Transverse colon (tissue), 4 donors: ENCODE data around the gene UBE2L6. TPM values are rescaled to one million over a fixed set of nuclear protein-coding genes. Genes with fewer than 3 reads are reported as not detected.
A peak's percentile ranks its signal among the peaks of the same experiment; 100 is the strongest.

ENCODE experiments used
- DNase-seq: peaks from one replicate; pipeline ENCODE4 v3.0.0-alpha.2; 2019
- H3K27ac ChIP-seq, 4 donors: fragments of 200-600 bp; sonication (generic); 2 replicates each; pipeline ENCODE4 v1.5.1; 2016 to 2018; ENCODE audit warnings: inconsistent platforms in 4 of 4
- H3K27me3 ChIP-seq: fragments of 200-600 bp; sonication (generic); 2 replicates; pipeline ENCODE4 v1.5.1; 2017; ENCODE audit warnings: inconsistent platforms
- H3K36me3 ChIP-seq, 4 donors: fragments of 200-600 bp; sonication (generic); 2 replicates each; pipeline ENCODE4 v1.5.1; 2017 to 2019; ENCODE audit warnings: inconsistent platforms in 4 of 4
- H3K4me1 ChIP-seq, 4 donors: fragments of 200-600 bp; sonication (generic); 2 replicates each; pipeline ENCODE4 v1.5.1; 2017 to 2020; ENCODE audit warnings: inconsistent platforms in 4 of 4
- H3K4me3 ChIP-seq, 4 donors: fragments of 200-600 bp; sonication (generic); 1 replicate in 1 of 4; 2 replicates in 3 of 4; pipeline versions ENCODE4 v1.5.1 to v1.6.1; 2017 to 2019; ENCODE audit warnings: inconsistent platforms in 4 of 4
- H3K9me3 ChIP-seq, 2 donors: fragments of 200-600 bp; sonication (generic); 2 replicates each; pipeline ENCODE4 v1.5.1; 2017 to 2019; ENCODE audit warnings: inconsistent platforms in 2 of 2
- EP300 ChIP-seq: sonication (generic); formaldehyde crosslinking; IDR thresholded peaks from one replicate; pipeline ENCODE4 v1.6.1; 2017; ENCODE audit warnings: antibody characterized with exemption, low read depth
- POLR2A ChIP-seq: fragments of 450-650 bp; IDR thresholded peaks from one replicate; pipeline ENCODE4 v1.6.1; 2016; ENCODE audit warnings: antibody characterized with exemption, mild to moderate bottlenecking, moderate library complexity
- POLR2AphosphoS5 ChIP-seq, 3 donors: sonication (generic); formaldehyde crosslinking; IDR thresholded peaks; one replicate each; pipeline ENCODE4 v1.6.1; 2016; ENCODE audit warnings: antibody characterized with exemption in 3 of 3
- WGBS, 2 donors: methylation state at CpG; one replicate each; pipeline ENCODE4 v1.1.5; 2018; ENCODE audit warnings: low coverage in 1 of 2; 5-methylcytosine and 5-hydroxymethylcytosine counted together
- in situ Hi-C, 4 donors: fragments of 200-750 bp; cut with MboI; loops; one replicate each; pipeline versions ENCODE4 v1.15.0 to v1.15.1; 2017; ENCODE audit warnings: low sequenced_read_pairs in 3 of 4, low pct_ligation_motif_present in 1 of 4, low pct_unique_long_range_greater_than_20kb in 1 of 4
- intact Hi-C: fragments of 100-400 bp; cut with DNase I; formaldehyde crosslinking; loops from one replicate; pipeline ENCODE4 v1.15.1; 2023; ENCODE audit warnings: low total_unique reads
- total RNA-seq, 4 donors: library from RNA; depleted of rRNA; stranded (reverse); fragments of >200 nt; gene quantifications; one replicate each; pipeline ENCODE4 v1.1.0, GENCODE V29; 2016
- TF ChIP-seq, protein P1 (sequence below), 5 experiments: fragments of 200-600 bp in 3 of 5; fragments of 450-650 bp in 2 of 5; sonication (generic) in 3 of 5; IDR thresholded peaks; 1 replicate in 2 of 5; 2 replicates in 3 of 5; pipeline ENCODE4 v1.5.1; 2016 to 2017; ENCODE audit warnings: antibody characterized with exemption in 5 of 5, inconsistent platforms in 3 of 5, mild to moderate bottlenecking in 2 of 5, moderate library complexity in 1 of 5

Gene UBE2L6
- total RNA-seq, 4 donors from 2014 or later = 15.3 to 24.3 (median 20.6) TPM

DNA sequence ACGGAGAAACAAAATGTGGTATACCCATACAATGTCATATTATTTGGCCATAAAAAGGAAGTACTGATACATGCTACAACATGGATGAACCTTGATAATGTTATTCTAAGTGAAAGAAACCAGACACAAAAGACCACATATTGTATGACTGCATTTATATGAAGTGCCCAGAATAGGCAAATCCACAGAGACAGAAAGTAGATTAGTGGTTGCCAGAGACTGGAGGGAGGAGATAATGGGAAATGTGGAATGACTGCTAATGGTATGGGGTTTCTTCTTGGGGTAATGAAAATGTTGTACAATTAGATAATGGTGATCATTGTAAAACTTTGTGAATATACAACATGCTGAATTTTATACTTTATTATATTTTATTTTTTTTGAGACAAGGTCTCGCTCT, 46.4 kb downstream of the UBE2L6 start:
- in situ Hi-C loops = loop anchor here in 1 of 4 donors (10.0 kb wide), 1 partner anchor 66 kb away; no protein-coding TSS in a partner anchor
- H3K4me3 ChIP-seq = no peak overlapping the region
- no peaks in the 10 kb centered on the region for H3K36me3 ChIP-seq
- peaks cover 0 to 3% (median under 1%) of the 10 kb centered on the region in 4 donors for H3K4me1 ChIP-seq
- no peak overlapping the region for H3K27ac ChIP-seq
- no peak for DNase-seq
- TF ChIP-seq EP300 (no peak), POLR2A (no peak), POLR2AphosphoS5 (IDR thresholded peaks at IDR 0.05) (no peak)
- TF ChIP-seq, protein P1, sequence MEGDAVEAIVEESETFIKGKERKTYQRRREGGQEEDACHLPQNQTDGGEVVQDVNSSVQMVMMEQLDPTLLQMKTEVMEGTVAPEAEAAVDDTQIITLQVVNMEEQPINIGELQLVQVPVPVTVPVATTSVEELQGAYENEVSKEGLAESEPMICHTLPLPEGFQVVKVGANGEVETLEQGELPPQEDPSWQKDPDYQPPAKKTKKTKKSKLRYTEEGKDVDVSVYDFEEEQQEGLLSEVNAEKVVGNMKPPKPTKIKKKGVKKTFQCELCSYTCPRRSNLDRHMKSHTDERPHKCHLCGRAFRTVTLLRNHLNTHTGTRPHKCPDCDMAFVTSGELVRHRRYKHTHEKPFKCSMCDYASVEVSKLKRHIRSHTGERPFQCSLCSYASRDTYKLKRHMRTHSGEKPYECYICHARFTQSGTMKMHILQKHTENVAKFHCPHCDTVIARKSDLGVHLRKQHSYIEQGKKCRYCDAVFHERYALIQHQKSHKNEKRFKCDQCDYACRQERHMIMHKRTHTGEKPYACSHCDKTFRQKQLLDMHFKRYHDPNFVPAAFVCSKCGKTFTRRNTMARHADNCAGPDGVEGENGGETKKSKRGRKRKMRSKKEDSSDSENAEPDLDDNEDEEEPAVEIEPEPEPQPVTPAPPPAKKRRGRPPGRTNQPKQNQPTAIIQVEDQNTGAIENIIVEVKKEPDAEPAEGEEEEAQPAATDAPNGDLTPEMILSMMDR (IDR thresholded peaks at IDR 0.05) = no peak
- WGBS, 2 donors = 94 to 100% methylated on average over 1 to 2 of the region's 2 CpGs
- H3K27me3 ChIP-seq = no peaks in the 10 kb centered on the region
- no peaks in the 10 kb centered on the region for H3K9me3 ChIP-seq
- intact Hi-C loops = no loop called here

DNA sequence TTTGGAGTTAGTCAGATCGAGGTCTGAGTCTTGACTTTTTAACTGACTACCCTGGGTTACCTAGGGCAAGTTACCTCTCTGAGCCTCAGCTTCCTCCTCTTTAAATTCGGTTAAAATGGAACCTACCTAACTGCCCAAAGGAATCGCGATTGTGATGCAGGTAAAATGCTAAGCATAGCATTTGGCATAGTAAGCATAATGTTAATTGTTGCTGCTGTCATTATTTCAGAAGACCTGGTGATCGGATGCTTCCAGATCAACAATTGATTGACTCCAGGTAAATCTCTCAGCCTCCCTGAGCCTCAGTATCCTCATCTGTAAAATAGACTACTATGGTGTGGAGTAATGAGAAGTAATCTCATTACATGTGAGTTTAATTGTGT, 51.4 kb downstream of the UBE2L6 start:
- H3K27me3 ChIP-seq = no peaks in the 10 kb centered on the region
- H3K27ac ChIP-seq = peak overlapping the region in 3 of 4 donors; percentile 60 to 80 (median 68)
- intact Hi-C loops (no loop called here), in situ Hi-C loops (no loop called here)
- 15 to 67% methylated on average over 1 to 5 of the region's 5 CpGs for WGBS, 2 donors
- no peak for DNase-seq
- no peaks in the 10 kb centered on the region for H3K36me3 ChIP-seq
- H3K4me1 ChIP-seq = peaks cover 11 to 26% (median 20%) of the 10 kb centered on the region in 4 donors
- H3K9me3 ChIP-seq = no peaks in the 10 kb centered on the region
- TF ChIP-seq POLR2A (no peak), POLR2AphosphoS5 (IDR thresholded peaks at IDR 0.05) (no peak), EP300 (no peak)
- TF ChIP-seq, protein P1 (IDR thresholded peaks at IDR 0.05) = no peak
- H3K4me3 ChIP-seq = peak overlapping the region in 3 of 4 donors; percentile 56 to 95 (median 80)

DNA sequence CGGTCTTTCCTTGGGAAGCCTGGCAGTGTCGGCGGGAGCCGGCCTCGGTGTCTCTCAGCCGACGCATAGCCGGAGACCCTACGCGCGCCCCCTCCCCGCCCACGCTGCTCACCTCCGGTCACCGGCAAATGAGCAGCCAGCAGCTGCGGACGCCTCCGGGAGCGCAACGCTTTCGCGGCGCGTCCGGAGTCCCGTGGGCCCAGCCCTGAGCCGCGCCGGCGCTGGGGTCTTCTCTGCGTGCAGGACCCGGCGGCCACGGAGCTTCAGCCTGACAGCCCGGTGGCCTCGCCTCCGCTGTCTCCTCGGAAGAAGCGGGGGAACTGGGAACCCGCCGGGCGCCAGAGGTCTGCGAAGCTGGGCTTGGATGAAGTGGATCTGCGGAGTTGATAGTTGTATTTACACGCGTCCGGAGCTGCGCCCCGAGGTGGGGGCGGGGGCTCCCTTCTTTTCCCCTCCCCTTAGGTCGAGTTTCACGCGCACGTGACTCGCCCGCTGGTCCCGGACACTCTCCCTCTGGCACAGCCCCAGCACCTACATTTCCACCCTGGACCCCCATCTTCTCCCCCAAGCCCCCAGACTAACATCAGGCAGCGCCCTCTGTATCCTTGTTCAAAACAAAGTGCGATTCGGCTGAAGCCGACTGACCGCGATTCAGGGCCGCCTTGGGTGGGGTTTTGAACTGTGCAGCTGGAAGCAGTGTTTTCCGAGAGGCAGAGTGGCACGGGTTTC, 52.0 kb downstream of the UBE2L6 start, which contains the start of gene SLC43A1:
TSS of gene SLC43A1 (minus strand) at position 371 of the 729 bp plus-strand sequence. CDS start 1,591 bp downstream, outside the sequence.
- in situ Hi-C loops (no loop called here), intact Hi-C loops (no loop called here)
- no peaks in the 10 kb centered on the region for H3K27me3 ChIP-seq
- H3K4me1 ChIP-seq = peaks cover 11 to 26% (median 20%) of the 10 kb centered on the region in 4 donors
- H3K4me3 ChIP-seq = peak within 1 kb of the TSS; percentile 56 to 95 (median 84)
- H3K9me3 ChIP-seq = no peaks in the 10 kb centered on the region
- peak; percentile 58 for DNase-seq
- no peak for TF ChIP-seq EP300
- no peak for TF ChIP-seq POLR2A
- TF ChIP-seq, protein P1 (IDR thresholded peaks at IDR 0.05) = no peak
- TF ChIP-seq POLR2AphosphoS5 (IDR thresholded peaks at IDR 0.05) = peak in 1 of 3 donors; percentile 27
- 0% methylated on average over 43 of the region's 66 CpGs; no CpG with 5 or more reads in 1 of the 2 donors for whole genome bisulfite sequencing, 2 donors
- H3K27ac ChIP-seq = peak within 1 kb of the TSS; percentile 60 to 80 (median 67)
- no peaks in the 10 kb centered on the region for H3K36me3 ChIP-seq

DNA sequence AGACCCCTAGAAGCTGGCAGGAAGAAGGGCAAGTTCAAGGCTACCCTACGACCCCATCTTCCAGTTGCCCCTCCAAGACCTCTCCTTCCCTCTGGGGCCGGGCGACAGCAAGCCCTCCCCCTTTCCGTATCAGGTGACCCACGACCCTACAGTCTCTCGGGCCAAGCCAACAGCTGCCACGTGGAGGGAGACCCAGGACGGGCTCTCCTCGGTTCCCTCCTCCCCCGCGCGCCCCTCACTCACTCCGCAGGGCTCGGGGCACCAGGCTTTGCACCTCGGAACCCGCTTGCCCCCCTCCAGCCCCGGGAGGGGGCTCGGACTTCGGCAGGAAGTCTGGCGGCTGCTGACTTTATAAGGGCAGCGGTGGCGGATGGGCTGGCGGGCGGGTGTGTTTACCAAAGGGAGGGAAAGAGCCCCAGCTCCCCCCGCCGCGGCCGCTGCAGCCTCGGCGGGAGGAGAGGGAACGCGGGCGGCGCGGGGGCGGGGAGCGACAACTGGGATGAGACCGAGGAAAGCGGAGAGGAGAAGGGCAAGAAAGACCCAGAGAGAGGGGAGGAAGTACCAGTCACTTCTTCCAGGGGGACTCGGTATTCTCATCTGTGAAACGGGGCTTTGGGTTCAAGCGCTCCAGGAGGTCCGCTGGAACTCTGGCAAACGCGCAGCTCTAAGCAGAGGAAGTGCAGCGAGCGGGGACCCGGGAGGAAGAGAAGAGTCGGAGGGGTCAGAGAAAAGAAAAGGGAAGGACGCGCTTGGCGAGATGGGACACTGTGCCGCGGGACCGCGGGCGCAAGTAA, 52.7 kb downstream of the UBE2L6 start:
- Histone ChIP-seq H3K9me3 (no peaks in the 10 kb centered on the region), H3K4me1 (peaks cover 11 to 26% (median 20%) of the 10 kb centered on the region in 4 donors), H3K27me3 (no peaks in the 10 kb centered on the region), H3K27ac (peak overlapping the region; percentile 60 to 80 (median 67)), H3K4me3 (peak overlapping the region; percentile 56 to 95 (median 84)), H3K36me3 (no peaks in the 10 kb centered on the region)
- intact Hi-C loops = no loop called here
- DNase-seq = peak; percentile 72
- in situ Hi-C loops = no loop called here
- TF ChIP-seq, protein P1 (IDR thresholded peaks at IDR 0.05) = no peak
- 0 to 1% methylated on average over 3 to 54 of the region's 57 CpGs for WGBS, 2 donors
